GM23248 (cell line): Measurements from ENCODE around the gene ODAD4. TPM values are rescaled to one million over a fixed set of nuclear protein-coding genes. Genes with fewer than 3 reads are reported as not detected.

ENCODE experiments used
- polyA plus RNA-seq: library from polyadenylated mRNA; unstranded; fragments of >200 nt; fragmentation: Nextera tagmentation; extraction: Ambion mirVana; gene quantifications from 2 replicates; pipeline ENCODE4 v1.2.1, GENCODE V29; 2016
- total RNA-seq: library from RNA; depleted of rRNA; stranded (reverse); fragments of >200 nt; shearing (Covaris generic); gene quantifications from 2 replicates; pipeline ENCODE4 v1.2.3, GENCODE V29; 2014; rRNA removed

Gene ODAD4
- total and polyA plus RNA-seq, 2 experiments from 2014 or later: 0.54 to 1.4 TPM

Other genes starting within 250 kb of the ODAD4 start
- 98.1 and 113 TPM in 2 replicates for gene EIF1, start 241.7 kb upstream of the ODAD4 start, total RNA-seq
- gene EIF1, start 241.7 kb upstream of the ODAD4 start, polyA plus RNA-seq: 1,585 and 1,606 TPM in 2 replicates
- gene GAST, start 218.3 kb upstream of the ODAD4 start, total RNA-seq: not detected in 2 replicates
- gene GAST, start 218.3 kb upstream of the ODAD4 start, polyA plus RNA-seq: not detected in 2 replicates
- gene HAP1, start 196.0 kb upstream of the ODAD4 start, total RNA-seq: not detected in 2 replicates
- gene HAP1, start 196.0 kb upstream of the ODAD4 start, polyA plus RNA-seq: 0.06 TPM in 1 of 2 replicates, not detected in the other
- 2.7 and 3.6 TPM in 2 replicates for gene JUP, start 143.9 kb upstream of the ODAD4 start, total RNA-seq
- gene JUP, start 143.9 kb upstream of the ODAD4 start, polyA plus RNA-seq: 2.3 and 3.1 TPM in 2 replicates
- 116 and 161 TPM in 2 replicates for gene P3H4, start 118.7 kb upstream of the ODAD4 start, total RNA-seq
- 96.9 and 105 TPM in 2 replicates for gene P3H4, start 118.7 kb upstream of the ODAD4 start, polyA plus RNA-seq
- gene FKBP10, start 117.6 kb upstream of the ODAD4 start, total RNA-seq: 750 and 759 TPM in 2 replicates
- gene FKBP10, start 117.6 kb upstream of the ODAD4 start, polyA plus RNA-seq: 78.0 and 81.5 TPM in 2 replicates
- 61.7 and 69.8 TPM in 2 replicates for gene NT5C3B, start 94.4 kb upstream of the ODAD4 start, total RNA-seq
- 59.3 and 69.6 TPM in 2 replicates for gene NT5C3B, start 94.4 kb upstream of the ODAD4 start, polyA plus RNA-seq
- gene KLHL10, start 92.8 kb upstream of the ODAD4 start, total RNA-seq: 2.3 TPM in 1 of 2 replicates, not detected in the other
- gene KLHL10, start 92.8 kb upstream of the ODAD4 start, polyA plus RNA-seq: 0.09 TPM in 2 replicates
- gene KLHL11, start 65.2 kb upstream of the ODAD4 start, total RNA-seq: 27.7 and 28.5 TPM in 2 replicates
- gene KLHL11, start 65.2 kb upstream of the ODAD4 start, polyA plus RNA-seq: 12.5 and 12.8 TPM in 2 replicates
- 139 and 144 TPM in 2 replicates for gene ACLY, start 11.7 kb upstream of the ODAD4 start, total RNA-seq
- gene ACLY, start 11.7 kb upstream of the ODAD4 start, polyA plus RNA-seq: 101 TPM in 2 replicates
- gene CNP, start 36.2 kb downstream of the ODAD4 start, total RNA-seq: 58.3 and 69.4 TPM in 2 replicates
- 103 and 107 TPM in 2 replicates for gene CNP, start 36.2 kb downstream of the ODAD4 start, polyA plus RNA-seq
- 61.6 and 71.3 TPM in 2 replicates for gene DNAJC7, start 86.8 kb downstream of the ODAD4 start, total RNA-seq
- gene DNAJC7, start 86.8 kb downstream of the ODAD4 start, polyA plus RNA-seq: 69.3 and 73.5 TPM in 2 replicates
- gene NKIRAS2, start 89.5 kb downstream of the ODAD4 start, total RNA-seq: 70.8 and 71.2 TPM in 2 replicates
- 66.5 and 67.5 TPM in 2 replicates for gene NKIRAS2, start 89.5 kb downstream of the ODAD4 start, polyA plus RNA-seq
- gene C17orf113, start 120.0 kb downstream of the ODAD4 start, total RNA-seq: 0.13 TPM in 1 of 2 replicates, not detected in the other
- not detected in 2 replicates for gene C17orf113, start 120.0 kb downstream of the ODAD4 start, polyA plus RNA-seq
- not detected in 2 replicates for gene ZNF385C, start 167.9 kb downstream of the ODAD4 start, total RNA-seq
- not detected in 2 replicates for gene ZNF385C, start 167.9 kb downstream of the ODAD4 start, polyA plus RNA-seq
- gene DHX58, start 182.1 kb downstream of the ODAD4 start, total RNA-seq: 2.5 and 11.6 TPM in 2 replicates
- gene DHX58, start 182.1 kb downstream of the ODAD4 start, polyA plus RNA-seq: 1.6 and 2.0 TPM in 2 replicates
- 13.9 and 16.8 TPM in 2 replicates for gene KAT2A, start 190.8 kb downstream of the ODAD4 start, total RNA-seq
- 6.0 and 7.2 TPM in 2 replicates for gene KAT2A, start 190.8 kb downstream of the ODAD4 start, polyA plus RNA-seq
- not detected in 2 replicates for gene HSPB9, start 192.2 kb downstream of the ODAD4 start, total RNA-seq
- 0.34 TPM in 1 of 2 replicates, not detected in the other for gene HSPB9, start 192.2 kb downstream of the ODAD4 start, polyA plus RNA-seq
- 97.5 and 128 TPM in 2 replicates for gene RAB5C, start 224.4 kb downstream of the ODAD4 start, total RNA-seq
- gene RAB5C, start 224.4 kb downstream of the ODAD4 start, polyA plus RNA-seq: 123 and 124 TPM in 2 replicates